ENCODE measurements around the gene SLC25A42.

DNA sequence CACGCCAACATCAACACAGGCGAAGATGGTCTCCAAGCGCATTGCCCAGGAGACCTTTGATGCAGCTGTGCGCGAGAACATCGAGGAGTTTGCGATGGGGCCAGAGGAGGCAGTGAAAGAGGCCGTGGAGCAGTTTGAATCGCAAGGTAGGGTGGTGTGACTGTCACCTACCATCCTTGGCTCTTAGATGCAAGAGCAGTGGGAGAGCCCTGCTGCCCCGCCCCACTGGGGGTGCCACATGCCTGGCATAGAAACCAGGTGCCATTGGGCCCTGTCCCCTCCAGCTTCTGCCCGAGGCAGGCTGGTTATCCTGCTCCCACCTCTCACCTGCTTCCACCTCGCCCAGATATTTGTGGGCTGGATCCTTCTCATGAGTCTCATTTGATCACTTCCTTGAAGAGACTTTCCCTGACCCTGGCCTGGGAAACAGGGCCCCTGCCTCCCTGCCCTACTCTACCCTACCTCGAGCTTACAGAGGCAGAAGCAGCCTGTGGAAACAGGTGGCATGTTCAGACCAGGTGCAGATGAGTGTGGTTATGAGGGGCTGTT is 21.0 kb upstream of the SLC25A42 start:
- TF ChIP-seq, protein P1, sequence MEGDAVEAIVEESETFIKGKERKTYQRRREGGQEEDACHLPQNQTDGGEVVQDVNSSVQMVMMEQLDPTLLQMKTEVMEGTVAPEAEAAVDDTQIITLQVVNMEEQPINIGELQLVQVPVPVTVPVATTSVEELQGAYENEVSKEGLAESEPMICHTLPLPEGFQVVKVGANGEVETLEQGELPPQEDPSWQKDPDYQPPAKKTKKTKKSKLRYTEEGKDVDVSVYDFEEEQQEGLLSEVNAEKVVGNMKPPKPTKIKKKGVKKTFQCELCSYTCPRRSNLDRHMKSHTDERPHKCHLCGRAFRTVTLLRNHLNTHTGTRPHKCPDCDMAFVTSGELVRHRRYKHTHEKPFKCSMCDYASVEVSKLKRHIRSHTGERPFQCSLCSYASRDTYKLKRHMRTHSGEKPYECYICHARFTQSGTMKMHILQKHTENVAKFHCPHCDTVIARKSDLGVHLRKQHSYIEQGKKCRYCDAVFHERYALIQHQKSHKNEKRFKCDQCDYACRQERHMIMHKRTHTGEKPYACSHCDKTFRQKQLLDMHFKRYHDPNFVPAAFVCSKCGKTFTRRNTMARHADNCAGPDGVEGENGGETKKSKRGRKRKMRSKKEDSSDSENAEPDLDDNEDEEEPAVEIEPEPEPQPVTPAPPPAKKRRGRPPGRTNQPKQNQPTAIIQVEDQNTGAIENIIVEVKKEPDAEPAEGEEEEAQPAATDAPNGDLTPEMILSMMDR (IDR thresholded peaks at IDR 0.05), result no peak
- TF ChIP-seq, protein P2, sequence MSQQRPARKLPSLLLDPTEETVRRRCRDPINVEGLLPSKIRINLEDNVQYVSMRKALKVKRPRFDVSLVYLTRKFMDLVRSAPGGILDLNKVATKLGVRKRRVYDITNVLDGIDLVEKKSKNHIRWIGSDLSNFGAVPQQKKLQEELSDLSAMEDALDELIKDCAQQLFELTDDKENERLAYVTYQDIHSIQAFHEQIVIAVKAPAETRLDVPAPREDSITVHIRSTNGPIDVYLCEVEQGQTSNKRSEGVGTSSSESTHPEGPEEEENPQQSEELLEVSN (IDR thresholded peaks at IDR 0.05; ENCODE audit: borderline replicate concordance, low read depth), result no peak
- TF ChIP-seq RAD21 (conservative IDR thresholded peaks at IDR 0.05 in 1 of 2, IDR thresholded peaks at IDR 0.05 in 1 of 2) (no peak), SREBF2 (IDR thresholded peaks at IDR 0.05) (no peak), HDAC2 (IDR thresholded peaks at IDR 0.05) (no peak), RCOR1 (IDR thresholded peaks at IDR 0.05; ENCODE audit: low read depth, low read length) (no peak), PHF8 (IDR thresholded peaks at IDR 0.05; ENCODE audit: borderline replicate concordance, low read depth) (no peak), NPAS2 (CRISPR knock-in tag; IDR thresholded peaks at IDR 0.05; ENCODE audit: borderline replicate concordance) (no peak), JUN (IDR thresholded peaks at IDR 0.05) (no peak), RNF2 (IDR thresholded peaks at IDR 0.05; ENCODE audit: borderline replicate concordance, low read depth) (no peak), POLR2A (IDR thresholded peaks at IDR 0.05; ENCODE audit: low read length) (no peak)
- TF ChIP-seq, protein P3, sequence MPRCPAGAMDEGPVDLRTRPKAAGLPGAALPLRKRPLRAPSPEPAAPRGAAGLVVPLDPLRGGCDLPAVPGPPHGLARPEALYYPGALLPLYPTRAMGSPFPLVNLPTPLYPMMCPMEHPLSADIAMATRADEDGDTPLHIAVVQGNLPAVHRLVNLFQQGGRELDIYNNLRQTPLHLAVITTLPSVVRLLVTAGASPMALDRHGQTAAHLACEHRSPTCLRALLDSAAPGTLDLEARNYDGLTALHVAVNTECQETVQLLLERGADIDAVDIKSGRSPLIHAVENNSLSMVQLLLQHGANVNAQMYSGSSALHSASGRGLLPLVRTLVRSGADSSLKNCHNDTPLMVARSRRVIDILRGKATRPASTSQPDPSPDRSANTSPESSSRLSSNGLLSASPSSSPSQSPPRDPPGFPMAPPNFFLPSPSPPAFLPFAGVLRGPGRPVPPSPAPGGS (IDR thresholded peaks at IDR 0.05), result no peak
- TF ChIP-seq, protein P4, sequence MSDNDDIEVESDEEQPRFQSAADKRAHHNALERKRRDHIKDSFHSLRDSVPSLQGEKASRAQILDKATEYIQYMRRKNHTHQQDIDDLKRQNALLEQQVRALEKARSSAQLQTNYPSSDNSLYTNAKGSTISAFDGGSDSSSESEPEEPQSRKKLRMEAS (IDR thresholded peaks at IDR 0.05), result no peak
